ENCODE data around the gene OR10S1.

DNA sequence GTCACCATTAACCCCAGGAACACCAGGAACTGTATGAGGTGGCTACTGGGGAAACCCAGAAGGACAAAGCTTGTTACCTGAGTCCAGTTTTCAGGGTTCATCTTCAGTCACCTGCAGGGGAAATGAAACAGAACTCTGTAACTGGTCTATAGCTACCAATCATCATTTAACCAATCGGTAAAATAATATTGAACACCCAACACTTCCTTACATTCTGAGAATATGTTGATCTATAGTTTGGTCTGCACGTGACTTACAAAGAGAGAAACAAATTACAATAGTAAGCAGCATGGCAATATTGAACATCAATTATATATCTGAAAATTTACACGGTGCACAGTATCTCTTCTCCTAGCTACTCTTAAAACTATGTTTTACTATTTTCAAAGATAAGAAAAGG is 33.8 kb downstream of the OR10S1 start, which contains the start of gene OR6T1:
- TF ChIP-seq CREB1 (IDR thresholded peaks at IDR 0.05; ENCODE audit: low read depth), result no peak
- TF ChIP-seq EGR1 (IDR thresholded peaks at IDR 0.05), result no peak
- TF ChIP-seq TAF1 (IDR thresholded peaks at IDR 0.05; ENCODE audit: low read depth), result no peak
- no peak for TF ChIP-seq YY1 (IDR thresholded peaks at IDR 0.05; ENCODE audit: low read depth)
- TF ChIP-seq, protein P1, sequence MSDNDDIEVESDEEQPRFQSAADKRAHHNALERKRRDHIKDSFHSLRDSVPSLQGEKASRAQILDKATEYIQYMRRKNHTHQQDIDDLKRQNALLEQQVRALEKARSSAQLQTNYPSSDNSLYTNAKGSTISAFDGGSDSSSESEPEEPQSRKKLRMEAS (IDR thresholded peaks at IDR 0.05), result no peak

Measured in Ishikawa (cell line).